WI38 (cell line): ENCODE measurements around the gene PRICKLE2.

Source experiments
- H3K4me3 ChIP-seq: 2 replicates; pipeline ENCODE4 v1.5.1; 2011; ENCODE audit warnings: low read depth, mild to moderate bottlenecking, control low read depth, low read length
- TF ChIP-seq, protein P1 (sequence below): IDR thresholded peaks from 2 replicates; pipeline ENCODE4 v1.5.1; 2012; ENCODE audit warnings: low read depth, mild to moderate bottlenecking, control low read depth, low read length

The PRICKLE2 gene

DNA sequence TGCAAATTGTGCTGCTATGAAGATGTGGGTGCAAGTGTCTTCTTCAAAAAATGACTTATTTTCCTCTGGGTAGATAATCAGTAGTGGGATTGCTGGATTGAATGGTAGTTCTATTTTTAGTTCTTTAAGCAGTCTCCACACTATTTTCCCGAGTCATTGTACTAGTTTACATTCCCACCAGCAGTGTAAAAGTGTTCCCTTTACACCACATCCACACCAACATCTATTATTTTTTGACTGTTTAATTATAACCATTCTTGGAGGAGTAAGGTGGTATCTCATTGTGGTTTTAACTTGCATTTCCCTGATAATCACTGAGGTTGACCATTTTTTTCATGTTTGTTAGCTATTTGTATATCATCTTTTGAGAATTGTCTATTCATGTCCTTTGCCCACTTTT is 182.3 kb downstream of the PRICKLE2 start:
- no peak overlapping the region for H3K4me3 ChIP-seq
- TF ChIP-seq, protein P1, sequence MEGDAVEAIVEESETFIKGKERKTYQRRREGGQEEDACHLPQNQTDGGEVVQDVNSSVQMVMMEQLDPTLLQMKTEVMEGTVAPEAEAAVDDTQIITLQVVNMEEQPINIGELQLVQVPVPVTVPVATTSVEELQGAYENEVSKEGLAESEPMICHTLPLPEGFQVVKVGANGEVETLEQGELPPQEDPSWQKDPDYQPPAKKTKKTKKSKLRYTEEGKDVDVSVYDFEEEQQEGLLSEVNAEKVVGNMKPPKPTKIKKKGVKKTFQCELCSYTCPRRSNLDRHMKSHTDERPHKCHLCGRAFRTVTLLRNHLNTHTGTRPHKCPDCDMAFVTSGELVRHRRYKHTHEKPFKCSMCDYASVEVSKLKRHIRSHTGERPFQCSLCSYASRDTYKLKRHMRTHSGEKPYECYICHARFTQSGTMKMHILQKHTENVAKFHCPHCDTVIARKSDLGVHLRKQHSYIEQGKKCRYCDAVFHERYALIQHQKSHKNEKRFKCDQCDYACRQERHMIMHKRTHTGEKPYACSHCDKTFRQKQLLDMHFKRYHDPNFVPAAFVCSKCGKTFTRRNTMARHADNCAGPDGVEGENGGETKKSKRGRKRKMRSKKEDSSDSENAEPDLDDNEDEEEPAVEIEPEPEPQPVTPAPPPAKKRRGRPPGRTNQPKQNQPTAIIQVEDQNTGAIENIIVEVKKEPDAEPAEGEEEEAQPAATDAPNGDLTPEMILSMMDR = no peak
